ENCODE measurements around the gene ATG7.

GRCh38 chr3:11411956-11412355 lies 139.8 kb downstream of the ATG7 start:
- TF ChIP-seq SIN3A (IDR thresholded peaks at IDR 0.05; ENCODE audit: borderline replicate concordance, insufficient read depth, low read depth, low read length) (no peak), CTCF (IDR thresholded peaks at IDR 0.05) (no peak), POLR2AphosphoS5 (IDR thresholded peaks at IDR 0.05; ENCODE audit: low read depth, low read length) (no peak)
